C4-2B (cell line): ENCODE measurements around the gene TNC.

Experiments
- H3K27ac ChIP-seq: fragments of 450-650 bp; 2 replicates; pipeline ENCODE4 v1.5.1; 2017
- ZFX ChIP-seq: fragments of 450-650 bp; IDR thresholded peaks from 2 replicates; pipeline ENCODE4 v1.6.1; 2017
- TF ChIP-seq, protein P1 (sequence below): fragments of 450-650 bp; conservative IDR thresholded peaks from 2 replicates; pipeline ENCODE4 v1.5.1; 2017; ENCODE audit warnings: mild to moderate bottlenecking

The TNC gene

DNA sequence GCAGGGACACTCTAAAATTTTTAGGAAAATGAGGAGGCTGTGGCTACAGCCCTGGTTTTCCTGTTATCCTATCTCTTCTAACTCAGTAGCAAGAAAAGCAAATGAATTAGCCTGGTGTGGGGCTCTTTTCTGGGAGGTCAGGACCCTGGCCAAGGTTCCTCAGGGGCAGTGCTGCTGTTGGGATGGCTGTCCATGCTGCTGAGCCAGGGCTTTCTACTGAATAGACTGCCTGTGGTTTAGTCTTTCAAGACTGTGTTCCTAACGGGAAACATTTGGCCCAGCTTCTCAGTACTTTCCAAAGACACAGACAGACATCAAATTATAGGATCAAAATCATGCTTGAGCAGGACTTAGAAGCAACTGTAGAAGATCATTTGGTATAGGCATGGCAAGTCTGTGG is 18.1 kb downstream of the TNC start:
- H3K27ac ChIP-seq: no peak overlapping the region
- no peak for TF ChIP-seq ZFX
- TF ChIP-seq, protein P1, sequence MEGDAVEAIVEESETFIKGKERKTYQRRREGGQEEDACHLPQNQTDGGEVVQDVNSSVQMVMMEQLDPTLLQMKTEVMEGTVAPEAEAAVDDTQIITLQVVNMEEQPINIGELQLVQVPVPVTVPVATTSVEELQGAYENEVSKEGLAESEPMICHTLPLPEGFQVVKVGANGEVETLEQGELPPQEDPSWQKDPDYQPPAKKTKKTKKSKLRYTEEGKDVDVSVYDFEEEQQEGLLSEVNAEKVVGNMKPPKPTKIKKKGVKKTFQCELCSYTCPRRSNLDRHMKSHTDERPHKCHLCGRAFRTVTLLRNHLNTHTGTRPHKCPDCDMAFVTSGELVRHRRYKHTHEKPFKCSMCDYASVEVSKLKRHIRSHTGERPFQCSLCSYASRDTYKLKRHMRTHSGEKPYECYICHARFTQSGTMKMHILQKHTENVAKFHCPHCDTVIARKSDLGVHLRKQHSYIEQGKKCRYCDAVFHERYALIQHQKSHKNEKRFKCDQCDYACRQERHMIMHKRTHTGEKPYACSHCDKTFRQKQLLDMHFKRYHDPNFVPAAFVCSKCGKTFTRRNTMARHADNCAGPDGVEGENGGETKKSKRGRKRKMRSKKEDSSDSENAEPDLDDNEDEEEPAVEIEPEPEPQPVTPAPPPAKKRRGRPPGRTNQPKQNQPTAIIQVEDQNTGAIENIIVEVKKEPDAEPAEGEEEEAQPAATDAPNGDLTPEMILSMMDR: no peak

GRCh38 chr9:115098226-115098965 is 19.6 kb downstream of the TNC start:
- no peak for TF ChIP-seq ZFX
- TF ChIP-seq, protein P1: no peak
- no peak overlapping the region for H3K27ac ChIP-seq

DNA sequence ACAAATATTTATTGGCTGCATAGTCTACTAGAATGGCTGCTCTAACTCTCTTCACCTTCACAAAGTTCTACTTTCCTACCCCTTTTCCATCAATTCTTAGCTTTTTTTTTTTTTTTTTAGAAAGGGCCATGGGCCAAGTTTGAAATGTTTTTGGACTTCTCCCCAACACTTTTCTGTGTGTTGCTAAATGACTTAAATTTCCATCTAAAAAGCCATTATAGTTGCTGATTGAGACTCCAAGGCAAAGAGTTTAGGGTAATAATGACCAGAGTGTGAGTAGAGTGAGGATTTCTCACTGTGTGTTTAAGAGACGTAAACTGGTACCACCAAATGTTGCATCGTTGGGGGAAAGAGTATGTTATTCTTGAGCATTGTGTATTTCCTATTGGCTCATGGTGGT is 24.4 kb downstream of the TNC start:
- TF ChIP-seq, protein P1: no peak
- TF ChIP-seq ZFX: no peak
- H3K27ac ChIP-seq: no peak overlapping the region

- no peak overlapping the region for H3K27ac ChIP-seq
- TF ChIP-seq, protein P1: no peak
- TF ChIP-seq ZFX: no peak
Observed at GRCh38 chr9:115090486-115090885, 27.5 kb downstream of the TNC start.

DNA sequence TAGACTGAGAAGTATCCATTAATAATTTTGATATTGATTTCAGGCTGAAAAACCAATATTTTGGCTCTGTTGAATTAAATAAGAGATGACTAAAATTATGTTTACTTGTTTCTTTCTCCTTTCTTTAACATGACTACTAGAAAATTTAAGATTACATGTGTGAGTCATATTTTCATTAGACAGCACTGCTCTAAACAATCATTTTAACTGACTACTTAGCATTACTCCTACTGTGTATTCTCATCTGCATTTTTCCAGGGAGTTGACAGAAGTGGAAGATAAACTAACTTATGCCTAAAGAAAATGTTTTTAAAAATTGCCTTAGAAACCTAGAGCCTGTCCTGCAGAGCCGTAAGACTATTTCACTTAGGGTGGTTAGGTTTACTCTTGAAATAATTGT is 29.1 kb downstream of the TNC start:
- H3K27ac ChIP-seq: no peak overlapping the region
- no peak for TF ChIP-seq ZFX

GRCh38 chr9:115086886-115087285 is 31.1 kb downstream of the TNC start:
- TF ChIP-seq ZFX: no peak
- TF ChIP-seq, protein P1: no peak
- H3K27ac ChIP-seq: no peak overlapping the region

GRCh38 chr9:115086461-115086860 is 31.5 kb downstream of the TNC start:
- H3K27ac ChIP-seq: no peak overlapping the region
- no peak for TF ChIP-seq ZFX
- TF ChIP-seq, protein P1: no peak
